HepG2 (cell line): ENCODE results near the gene AFF1. TPM values are rescaled to one million over a fixed set of nuclear protein-coding genes. Genes with fewer than 3 reads are reported as not detected.
A peak's percentile ranks its signal among the peaks of the same experiment; 100 is the strongest.

Experiments used
- ATAC-seq: fragments of 200-7000 bp; cut with Tn5 transposase; 3 replicates; pipeline ENCODE4 v1.9.1; 2020; ENCODE audit warnings: mild to moderate bottlenecking, moderate library complexity
- BruUV-seq: library from RNA; stranded (reverse); fragments of 400-500 nt; replicated peaks from 2 replicates; lab custom pipeline; 2021; lab: Mats Ljungman, UMichigan
- CTCF ChIA-PET: fragments of 300-600 bp; formaldehyde crosslinking; extraction: SDS; loops from one replicate; lab custom pipeline; 2021; ENCODE audit warnings: low total read pairs, inconsistent platforms, low intra/inter-chr PET ratio; lab: Yijun Ruan, JAX
- POLR2A ChIA-PET: fragments of 350-600 bp; sonication (Branson Sonifier 250); formaldehyde crosslinking; loops from one replicate; lab custom pipeline; 2020; ENCODE audit warnings: antibody characterized with exemption, inconsistent platforms; lab: Yijun Ruan, JAX
- DNase-seq: peaks from one replicate; pipeline ENCODE4 v3.0.0-alpha.2; 2015; ENCODE audit warnings: low spot score
- FAIRE-seq: peaks from 3 replicates; lab custom pipeline; 2011; peaks lifted over from hg19 to GRCh38; lab: Jason Lieb, UNC
- H2AFZ ChIP-seq: one replicate; pipeline ENCODE4 v1.6.1; 2011; ENCODE audit warnings: low read length, inconsistent platforms
- H3K27ac ChIP-seq: fragments of 300-600 bp; 3 replicates; pipeline ENCODE4 v1.8.0; 2011; ENCODE audit warnings: mixed run types, mild to moderate bottlenecking, mixed read lengths, low read length, inconsistent platforms; ENCODE audit not compliant: insufficient read depth; ENCODE audit errors: extremely low read length
- H3K27me3 ChIP-seq, 2 experiments: fragments of 200-600 bp in 1 of 2; 2 replicates in 1 of 2; 3 replicates in 1 of 2; pipeline versions ENCODE4 v1.6.0 to v1.8.0; 2011; ENCODE audit warnings: low read length in 2 of 2, mild to moderate bottlenecking in 2 of 2, moderate library complexity in 2 of 2, inconsistent platforms in 1 of 2; ENCODE audit not compliant: insufficient read depth in 2 of 2, control insufficient read depth in 1 of 2
- H3K36me3 ChIP-seq, 2 experiments: fragments of 200-600 bp in 1 of 2; replicated peaks in 1 of 2; 2 replicates in 1 of 2; 3 replicates in 1 of 2; pipeline versions ENCODE4 v1.5.1 to v1.8.0; 2011; ENCODE audit warnings: low read length in 2 of 2, inconsistent platforms in 1 of 2; ENCODE audit not compliant: insufficient read depth in 2 of 2, control insufficient read depth in 1 of 2
- H3K4me1 ChIP-seq: 2 replicates; pipeline ENCODE4 v1.5.1; 2012; ENCODE audit warnings: low read length, inconsistent platforms; ENCODE audit not compliant: insufficient read depth
- H3K4me2 ChIP-seq: 2 replicates; pipeline ENCODE4 v1.6.0; 2011; ENCODE audit warnings: low read depth, low read length, inconsistent platforms
- H3K4me3 ChIP-seq, 3 experiments: fragments of 200-600 bp in 1 of 3; sonication (generic), shearing (Covaris generic) in 1 of 3; replicated peaks in 1 of 3; 2 replicates each; pipeline ENCODE4 v1.5.1; 2011 to 2016; ENCODE audit warnings: low read length in 3 of 3, inconsistent platforms in 2 of 3, low read depth in 2 of 3, mild to moderate bottlenecking in 2 of 3, control low read depth in 1 of 3, mixed read lengths in 1 of 3; ENCODE audit not compliant: insufficient read depth in 1 of 3
- H3K79me2 ChIP-seq: one replicate; pipeline ENCODE4 v1.6.1; 2011; ENCODE audit warnings: low read length, inconsistent platforms; ENCODE audit not compliant: insufficient read depth
- H3K9ac ChIP-seq: 2 replicates; pipeline ENCODE4 v1.6.0; 2011; ENCODE audit warnings: mild to moderate bottlenecking, low read depth, low read length, inconsistent platforms; ENCODE audit not compliant: insufficient read depth
- H3K9me3 ChIP-seq: 2 replicates; pipeline ENCODE4 v1.5.1; 2012; ENCODE audit warnings: mild to moderate bottlenecking, low read length
- H4K20me1 ChIP-seq: 2 replicates; pipeline ENCODE4 v1.6.0; 2011; ENCODE audit warnings: inconsistent platforms, mild to moderate bottlenecking, low read length, moderate library complexity; ENCODE audit not compliant: insufficient read depth
- ASH2L ChIP-seq: fragments of 300-600, 200-600 bp; sonication (generic); IDR thresholded peaks from 2 replicates; pipeline ENCODE4 v1.7.0; 2017; ENCODE audit warnings: low read depth, mild to moderate bottlenecking, moderate library complexity, mixed read lengths, low read length; ENCODE audit not compliant: insufficient read length
- GABPB1 ChIP-seq: IDR thresholded peaks from 2 replicates; pipeline ENCODE4 v1.6.1; 2016; ENCODE audit warnings: mild to moderate bottlenecking, missing genetic modification reagents, moderate library complexity, missing compliant biosample characterization
- KDM4B ChIP-seq: sonication (generic); formaldehyde crosslinking; IDR thresholded peaks from 2 replicates; pipeline ENCODE4 v1.4.0; 2020; ENCODE audit warnings: missing genetic modification reagents
- NCOA2 ChIP-seq: sonication (generic); formaldehyde crosslinking; IDR thresholded peaks from 2 replicates; pipeline ENCODE4 v1.8.0; 2022; ENCODE audit warnings: inconsistent platforms
- NCOA5 ChIP-seq: sonication (generic); formaldehyde crosslinking; IDR thresholded peaks from 2 replicates; pipeline ENCODE4 v1.4.0; 2020; ENCODE audit warnings: missing genetic modification reagents
- NFE2L2 ChIP-seq: fragments of 150-350 bp; IDR thresholded peaks from 2 replicates; pipeline ENCODE4 v1.6.1; 2014; ENCODE audit warnings: low read length
- NFIC ChIP-seq: IDR thresholded peaks from 2 replicates; pipeline ENCODE4 v1.6.1; 2012; ENCODE audit warnings: mild to moderate bottlenecking, low read length, inconsistent platforms
- NFKBIZ ChIP-seq: IDR thresholded peaks from 2 replicates; pipeline ENCODE4 v1.6.1; 2018; ENCODE audit warnings: missing genetic modification reagents, missing compliant biosample characterization
- PRDM4 ChIP-seq: sonication (generic); formaldehyde crosslinking; IDR thresholded peaks from 2 replicates; pipeline ENCODE4 v1.9.0; 2021; ENCODE audit warnings: missing genetic modification reagents, borderline replicate concordance
- REPIN1 ChIP-seq: sonication (generic); formaldehyde crosslinking; IDR thresholded peaks from 2 replicates; pipeline ENCODE4 v1.8.0; 2022; ENCODE audit warnings: missing genetic modification reagents, low read depth, mild to moderate bottlenecking, borderline replicate concordance
- SMAD9 ChIP-seq: sonication (generic); formaldehyde crosslinking; IDR thresholded peaks from 2 replicates; pipeline ENCODE4 v1.5.1; 2020; ENCODE audit warnings: mild to moderate bottlenecking, missing genetic modification reagents
- SPEN ChIP-seq: sonication (generic); formaldehyde crosslinking; IDR thresholded peaks from 2 replicates; pipeline ENCODE4 v1.5.1; 2020; ENCODE audit warnings: low read depth, mild to moderate bottlenecking, missing genetic modification reagents
- TBL1XR1 ChIP-seq: fragments of 150-350 bp; IDR thresholded peaks from 2 replicates; pipeline ENCODE4 v1.6.1; 2014; ENCODE audit warnings: borderline replicate concordance, low read length; ENCODE audit not compliant: partially characterized antibody
- TOPORS ChIP-seq: sonication (generic); formaldehyde crosslinking; IDR thresholded peaks from 2 replicates; pipeline ENCODE4 v1.8.0; 2023; ENCODE audit warnings: mild to moderate bottlenecking, missing genetic modification reagents
- ZNF121 ChIP-seq: sonication (generic); formaldehyde crosslinking; IDR thresholded peaks from 2 replicates; pipeline ENCODE4 v1.5.0; 2020; ENCODE audit warnings: mild to moderate bottlenecking, missing genetic modification reagents
- ZNF264 ChIP-seq: sonication (generic); formaldehyde crosslinking; IDR thresholded peaks from 2 replicates; pipeline ENCODE4 v1.4.0; 2020; ENCODE audit warnings: missing genetic modification reagents
- ZNF788 ChIP-seq: sonication (generic); formaldehyde crosslinking; IDR thresholded peaks from 2 replicates; pipeline ENCODE4 v1.5.0; 2020; ENCODE audit warnings: mild to moderate bottlenecking, missing genetic modification reagents, borderline replicate concordance
- WGBS: methylation state at CpG from one replicate; pipeline ENCODE4 v1.1.6; 2017; ENCODE audit warnings: low lambda C conversion rate; 5-methylcytosine and 5-hydroxymethylcytosine counted together
- in situ Hi-C: cut with HindIII; loops from 2 replicates; pipeline ENCODE4 v1.10.0; 2017; ENCODE audit warnings: low pct_unique_long_range_greater_than_20kb; ENCODE audit not compliant: extremely low pct_ligation_motif_present
- intact Hi-C: fragments of 100-400 bp; cut with micrococcal nuclease; formaldehyde crosslinking; loops from one replicate; pipeline ENCODE4 v1.10.0; 2022; ENCODE audit not compliant: unreplicated experiment
- polyA plus RNA-seq, 8 experiments: library from polyadenylated mRNA; depleted of rRNA in 3 of 8; stranded (reverse) in 7 of 8; unstranded in 1 of 8; fragments of >200 nt; fragmentation: Illumina TruSeq in 4 of 8; extraction: Trizol in 4 of 8; gene quantifications; 2 replicates each; pipeline versions ENCODE4 v1.2.1 to v1.2.3, GENCODE V29; 2011 to 2016; ENCODE audit warnings: low read depth in 4 of 8, missing spikeins in 1 of 8, mixed read lengths in 1 of 8; ENCODE audit not compliant: insufficient read depth in 1 of 8
- total RNA-seq, 5 experiments: library from RNA; depleted of rRNA; stranded (reverse); fragments of >200 nt; fragmentation: Illumina TruSeq; extraction: Trizol; gene quantifications; 2 replicates each; pipeline ENCODE4 v1.2.3, GENCODE V29; 2016; ENCODE audit warnings: low read depth in 1 of 5

AFF1 gene
- total and polyA plus RNA-seq, 2 of the 13 experiments (the other 11 are each of a cell fraction or from before 2014, with no cell fraction given) = 15.5 to 15.9 TPM

GRCh38 chr4:86980230-86980629 is 45.4 kb downstream of the AFF1 start:
- intact Hi-C loops (no loop called here), in situ Hi-C loops (no loop called here)
- CTCF ChIA-PET = no interaction called here
- no peak overlapping the region for H3K9ac ChIP-seq
- no peak for TF ChIP-seq ZNF788 (CRISPR knock-in tag)
- TF ChIP-seq NFIC = no peak
- TF ChIP-seq NFKBIZ = no peak
- TF ChIP-seq GABPB1 = no peak
- no peak for TF ChIP-seq NCOA5 (CRISPR knock-in tag)
- TF ChIP-seq SMAD9 (CRISPR knock-in tag) = no peak
- peak; percentile 54 for TF ChIP-seq ZNF121 (CRISPR knock-in tag)
- TF ChIP-seq TBL1XR1 = no peak
- H2AFZ ChIP-seq = no peak overlapping the region
- 98% methylated on average over 2 of the region's 2 CpGs for WGBS
- peaks cover 3 to 6% of the 10 kb centered on the region in 2 experiments; a peak in 3 of 5 replicates for H3K36me3 ChIP-seq
- no peak overlapping the region for H3K27ac ChIP-seq
- no peaks in the 10 kb centered on the region for H3K9me3 ChIP-seq
- H3K4me2 ChIP-seq = no peak overlapping the region
- ATAC-seq (no peak), FAIRE-seq (no peak), DNase-seq (no peak)
- BruUV-seq = no TSS peak
- H3K4me1 ChIP-seq = peaks cover 50% of the 10 kb centered on the region
- POLR2A ChIA-PET = interaction anchor here (3.6 kb wide), 1 partner anchor 25 kb away, joined by 30 read pairs; no protein-coding TSS in a partner anchor
- no peak overlapping the region for H3K4me3 ChIP-seq
- peaks cover 45% of the 10 kb centered on the region for H3K79me2 ChIP-seq
- no peaks in the 10 kb centered on the region for H4K20me1 ChIP-seq
- H3K27me3 ChIP-seq = no peaks in the 10 kb centered on the region

- Histone ChIP-seq H3K27ac (no peak overlapping the region), H3K79me2 (peaks cover 33% of the 10 kb centered on the region), H3K9me3 (no peaks in the 10 kb centered on the region), H3K4me3 (no peak overlapping the region), H4K20me1 (no peaks in the 10 kb centered on the region), H3K4me2 (no peak overlapping the region), H2AFZ (no peak overlapping the region), H3K27me3 (no peaks in the 10 kb centered on the region), H3K4me1 (peaks cover 34% of the 10 kb centered on the region), H3K9ac (no peak overlapping the region), H3K36me3 (peaks cover 0 to 2% of the 10 kb centered on the region in 2 experiments; a peak in 1 of 5 replicates)
- BruUV-seq = no TSS peak
- ATAC-seq (no peak), FAIRE-seq (no peak), DNase-seq (no peak)
- 97% methylated on average over 5 of the region's 5 CpGs for WGBS
- intact Hi-C loops = no loop called here
- in situ Hi-C loops = no loop called here
- ChIA-PET POLR2A (interaction anchor here (0.9 kb wide), 1 partner anchor 12 kb away, joined by 3 read pairs; no protein-coding TSS in a partner anchor), CTCF (no interaction called here)
- TF ChIP-seq REPIN1 (CRISPR knock-in tag) (no peak), ASH2L (no peak), ZNF264 (no peak), TOPORS (no peak), SPEN (no peak), NFE2L2 (no peak), KDM4B (CRISPR knock-in tag) (no peak), PRDM4 (CRISPR knock-in tag) (no peak), NCOA2 (CRISPR knock-in tag) (no peak)
- TF ChIP-seq, all 625 proteins: peak for 0
Observed at GRCh38 chr4:86981789-86982188, 47.0 kb downstream of the AFF1 start.
